ENCODE results near the gene CDC25A. TPM values are rescaled to one million over a fixed set of nuclear protein-coding genes. Genes with fewer than 3 reads are reported as not detected.

CDC25A gene
- total RNA-seq, 1 donor from 2014 or later, result 0.83 TPM

DNA sequence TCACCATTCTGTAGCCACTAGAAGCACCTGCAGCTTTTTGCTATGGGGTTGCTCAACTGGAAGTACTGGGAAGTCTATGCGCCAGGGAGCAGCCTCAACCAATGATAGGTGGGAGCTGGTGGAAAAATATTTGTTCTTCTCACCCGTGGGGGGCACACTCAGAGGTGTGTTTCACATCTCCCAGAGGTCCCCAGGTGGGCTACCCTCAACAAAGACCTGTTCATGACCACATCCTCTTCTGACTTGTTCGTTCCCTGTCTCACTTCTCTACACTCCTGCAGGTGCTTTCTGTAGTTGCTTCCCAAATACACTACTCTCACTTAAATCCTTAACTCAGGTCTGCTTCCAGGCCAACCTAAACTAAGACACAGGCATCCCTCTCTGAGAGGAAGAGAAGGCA lies 38.7 kb upstream of the CDC25A start:
- Histone ChIP-seq H3K4me3 (no peak overlapping the region), H3K36me3 (no peaks in the 10 kb centered on the region), H3K27me3 (ENCODE audit: low read depth) (no peaks in the 10 kb centered on the region), H3K27ac (no peak overlapping the region), H3K4me1 (peaks cover 11% of the 10 kb centered on the region), H3K9me3 (no peaks in the 10 kb centered on the region)
- DNase-seq, result no peak
- TF ChIP-seq, protein P1, sequence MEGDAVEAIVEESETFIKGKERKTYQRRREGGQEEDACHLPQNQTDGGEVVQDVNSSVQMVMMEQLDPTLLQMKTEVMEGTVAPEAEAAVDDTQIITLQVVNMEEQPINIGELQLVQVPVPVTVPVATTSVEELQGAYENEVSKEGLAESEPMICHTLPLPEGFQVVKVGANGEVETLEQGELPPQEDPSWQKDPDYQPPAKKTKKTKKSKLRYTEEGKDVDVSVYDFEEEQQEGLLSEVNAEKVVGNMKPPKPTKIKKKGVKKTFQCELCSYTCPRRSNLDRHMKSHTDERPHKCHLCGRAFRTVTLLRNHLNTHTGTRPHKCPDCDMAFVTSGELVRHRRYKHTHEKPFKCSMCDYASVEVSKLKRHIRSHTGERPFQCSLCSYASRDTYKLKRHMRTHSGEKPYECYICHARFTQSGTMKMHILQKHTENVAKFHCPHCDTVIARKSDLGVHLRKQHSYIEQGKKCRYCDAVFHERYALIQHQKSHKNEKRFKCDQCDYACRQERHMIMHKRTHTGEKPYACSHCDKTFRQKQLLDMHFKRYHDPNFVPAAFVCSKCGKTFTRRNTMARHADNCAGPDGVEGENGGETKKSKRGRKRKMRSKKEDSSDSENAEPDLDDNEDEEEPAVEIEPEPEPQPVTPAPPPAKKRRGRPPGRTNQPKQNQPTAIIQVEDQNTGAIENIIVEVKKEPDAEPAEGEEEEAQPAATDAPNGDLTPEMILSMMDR (IDR thresholded peaks at IDR 0.05), result no peak
- intact Hi-C loops (cut with DNase I), result no loop called here
- ATAC-seq, result no peak

DNA sequence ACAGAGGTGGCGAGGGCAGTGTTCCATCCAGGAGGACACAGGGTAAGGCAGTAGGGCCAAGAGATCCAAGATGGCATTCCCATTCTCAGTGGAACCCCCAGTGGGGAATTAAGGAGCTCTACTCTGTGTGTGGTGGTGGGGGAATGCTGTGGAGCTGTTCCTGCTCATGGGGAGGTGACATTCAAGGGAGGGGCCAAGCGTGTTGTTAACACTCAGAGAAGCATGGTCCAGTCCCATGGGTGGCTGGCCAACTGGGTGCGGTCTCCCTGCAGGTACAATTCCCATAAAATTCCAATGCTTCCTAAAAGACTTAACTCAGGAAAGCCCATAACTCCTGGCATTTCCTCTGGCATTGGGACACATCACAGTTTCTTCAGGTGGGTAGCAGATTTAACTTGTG lies 37.4 kb upstream of the CDC25A start:
- no peak overlapping the region for H3K27ac ChIP-seq
- peaks cover 11% of the 10 kb centered on the region for H3K4me1 ChIP-seq
- DNase-seq, result no peak
- no peak overlapping the region for H3K4me3 ChIP-seq
- H3K36me3 ChIP-seq, result no peaks in the 10 kb centered on the region
- ATAC-seq, result no peak
- H3K9me3 ChIP-seq, result no peaks in the 10 kb centered on the region
- intact Hi-C loops (cut with DNase I), result no loop called here
- no peaks in the 10 kb centered on the region for H3K27me3 ChIP-seq (ENCODE audit: low read depth)
- TF ChIP-seq, protein P1 (IDR thresholded peaks at IDR 0.05), result no peak

DNA sequence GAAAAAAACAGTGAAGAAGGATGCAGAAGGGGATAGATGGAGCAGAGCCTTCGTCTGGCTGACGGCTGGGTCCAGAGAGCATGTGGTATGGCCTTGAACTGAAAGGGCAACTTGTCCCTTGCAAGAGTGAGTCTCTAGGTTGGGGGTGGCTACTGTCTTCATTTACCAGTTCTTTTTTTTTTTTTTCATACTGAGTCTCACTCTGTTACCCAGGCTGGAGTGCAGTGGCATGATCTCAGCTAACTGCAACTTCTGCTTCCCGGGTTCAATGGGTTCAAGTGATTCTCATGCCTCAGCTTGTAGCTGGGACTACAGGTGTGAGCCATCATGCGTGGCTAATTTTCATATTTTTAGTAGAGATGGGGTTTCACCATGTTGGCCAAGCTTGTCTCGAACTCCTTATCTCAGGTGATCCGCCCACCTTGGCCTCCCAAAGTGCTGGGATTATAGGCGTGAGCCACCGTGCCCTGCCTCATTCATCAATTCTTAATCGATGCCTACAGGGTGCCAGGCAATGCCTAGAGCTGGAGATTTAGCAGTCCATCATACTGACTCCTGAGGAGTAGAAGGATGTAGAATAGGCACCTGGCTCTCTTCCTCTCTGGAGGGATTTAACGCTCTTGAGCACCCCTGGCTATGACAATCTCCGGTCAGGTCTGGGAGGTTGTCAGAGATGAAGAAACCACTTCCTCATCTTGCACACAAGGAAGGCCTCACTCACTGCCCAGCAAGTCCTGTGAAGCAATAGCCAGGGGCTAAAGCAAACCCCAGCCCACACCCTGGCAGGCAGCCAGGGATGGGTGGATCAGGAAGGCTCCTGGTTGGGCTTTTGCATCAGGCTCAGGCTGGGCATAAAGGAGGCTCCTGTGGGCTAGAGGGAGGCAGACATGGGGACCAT lies 34.6 kb upstream of the CDC25A start, which contains the start of gene CAMP:
Gene CAMP (plus strand): TSS at position 880 of the 898 bp plus-strand sequence. CDS start 17 bp downstream, at position 897.
- Histone ChIP-seq H3K4me3 (no peak within 1 kb of the TSS), H3K4me1 (peaks cover 14% of the 10 kb centered on the region), H3K9me3 (no peaks in the 10 kb centered on the region), H3K27me3 (ENCODE audit: low read depth) (no peaks in the 10 kb centered on the region), H3K36me3 (no peaks in the 10 kb centered on the region), H3K27ac (peak within 1 kb of the TSS; percentile 12)
- TF ChIP-seq, protein P1 (IDR thresholded peaks at IDR 0.05), result no peak
- intact Hi-C loops (cut with DNase I), result no loop called here
- DNase-seq (peak; percentile 93), ATAC-seq (peak; percentile 83 to 84)

DNA sequence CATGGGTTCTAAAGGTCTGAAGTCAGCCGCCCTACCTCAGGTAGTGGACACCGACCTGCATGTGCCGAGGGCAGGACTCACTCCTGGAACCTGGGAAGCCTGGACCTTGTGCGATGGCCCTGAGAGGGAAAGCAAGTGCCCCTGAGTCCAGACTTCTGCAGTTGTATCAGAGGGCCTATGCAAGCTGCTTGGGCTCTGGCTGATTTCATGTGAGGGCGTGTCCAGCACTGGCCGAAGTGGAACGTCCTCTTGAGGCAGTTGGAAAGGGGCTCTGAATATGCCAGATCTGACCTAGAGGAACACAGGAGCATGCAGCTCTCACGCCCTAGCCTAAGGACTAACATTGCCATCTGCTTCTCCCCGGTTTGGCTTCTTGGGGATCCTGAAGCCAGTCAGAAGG lies 32.5 kb upstream of the CDC25A start:
- intact Hi-C loops (cut with DNase I), result no loop called here

DNA sequence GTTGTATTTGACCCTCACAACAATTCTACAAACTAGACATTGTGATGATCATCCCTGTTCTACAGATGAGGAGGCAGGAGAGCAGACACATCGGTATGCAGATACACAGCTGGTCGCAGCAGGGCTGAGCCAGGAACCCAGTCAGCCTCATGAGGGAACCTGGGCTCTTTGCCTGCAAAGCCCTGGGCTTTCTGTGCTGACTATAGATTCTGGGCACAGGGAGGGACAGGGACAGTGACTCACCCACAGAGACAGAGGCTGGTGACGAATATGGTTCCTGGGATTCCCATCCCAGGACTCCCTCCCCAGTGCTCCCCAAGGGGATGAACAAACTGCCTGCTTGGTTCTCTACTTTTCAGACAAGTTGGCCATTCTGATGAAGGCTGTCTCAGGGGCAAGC lies 31.3 kb upstream of the CDC25A start:
- no peak overlapping the region for H3K4me3 ChIP-seq
- H3K27me3 ChIP-seq (ENCODE audit: low read depth), result no peaks in the 10 kb centered on the region
- H3K36me3 ChIP-seq, result no peaks in the 10 kb centered on the region
- no peak for DNase-seq
- TF ChIP-seq, protein P1 (IDR thresholded peaks at IDR 0.05), result no peak
- intact Hi-C loops (cut with DNase I), result no loop called here
- peaks cover 43% of the 10 kb centered on the region for H3K4me1 ChIP-seq
- no peak overlapping the region for H3K27ac ChIP-seq
- no peaks in the 10 kb centered on the region for H3K9me3 ChIP-seq
- ATAC-seq, result no peak

More for the DNA sequence above, 32.5 kb upstream of the CDC25A start:
- Histone ChIP-seq H3K9me3 (no peaks in the 10 kb centered on the region), H3K4me3 (no peak overlapping the region), H3K27ac (no peak overlapping the region), H3K27me3 (ENCODE audit: low read depth) (no peaks in the 10 kb centered on the region), H3K36me3 (no peaks in the 10 kb centered on the region), H3K4me1 (peaks cover 31% of the 10 kb centered on the region)
- TF ChIP-seq, protein P1 (IDR thresholded peaks at IDR 0.05), result no peak
- DNase-seq (no peak), ATAC-seq (no peak)

Data from lower lobe of right lung (tissue), 2 donors.